HCT116 (cell line): ENCODE results near the gene AGBL1.

Experiments used
- CTCF ChIP-seq, 3 experiments: fragments of 200-600 bp in 1 of 3; sonication (generic) in 1 of 3; IDR thresholded peaks in 2 of 3; conservative IDR thresholded peaks in 1 of 3; 2 replicates each; pipeline ENCODE4 v1.5.1; 2012 to 2017; ENCODE audit warnings: low read depth in 2 of 3, low read length in 2 of 3, antibody characterized with exemption in 1 of 3, borderline replicate concordance in 1 of 3, control low read depth in 1 of 3, mild to moderate bottlenecking in 1 of 3, mixed read lengths in 1 of 3, mixed run types in 1 of 3, moderate library complexity in 1 of 3; ENCODE audit not compliant: insufficient read depth in 1 of 3
- EGR1 ChIP-seq: IDR thresholded peaks from 2 replicates; pipeline ENCODE4 v1.6.1; 2012; ENCODE audit warnings: low read depth
- EZH2 ChIP-seq: fragments of 200-600 bp; sonication (generic); IDR thresholded peaks from 2 replicates; pipeline ENCODE4 v1.6.1; 2017; ENCODE audit warnings: antibody characterized with exemption, mixed run types
- EZH2phosphoT487 ChIP-seq: fragments of 200-600 bp; IDR thresholded peaks from 2 replicates; pipeline ENCODE4 v1.6.1; 2018; ENCODE audit warnings: antibody characterized with exemption, borderline replicate concordance
- POLR2A ChIP-seq: IDR thresholded peaks from 2 replicates; pipeline ENCODE4 v1.7.0; 2011; ENCODE audit warnings: borderline replicate concordance; ENCODE audit not compliant: insufficient read depth, insufficient read length; ENCODE audit errors: extremely low read depth
- POLR2AphosphoS5 ChIP-seq: IDR thresholded peaks from 2 replicates; pipeline ENCODE4 v1.6.1; 2011; ENCODE audit warnings: mild to moderate bottlenecking, low read depth, low read length, moderate library complexity
- SP1 ChIP-seq: IDR thresholded peaks from 2 replicates; pipeline ENCODE4 v1.6.1; 2012; ENCODE audit warnings: low read depth
- TCF7L2 ChIP-seq: IDR thresholded peaks from 2 replicates; pipeline ENCODE4 v1.7.0; 2011; ENCODE audit warnings: borderline replicate concordance, inconsistent platforms; ENCODE audit not compliant: insufficient read depth, insufficient read length; ENCODE audit errors: extremely low read depth
- ZNF274 ChIP-seq: fragments of 200-500 bp; sonication (Bioruptor generic); IDR thresholded peaks from 2 replicates; pipeline ENCODE4 v1.6.1; 2014; ENCODE audit warnings: mild to moderate bottlenecking, low read depth, low read length, inconsistent platforms
- TF ChIP-seq, protein P1 (sequence below): IDR thresholded peaks from 2 replicates; pipeline ENCODE4 v1.6.1; 2012; ENCODE audit warnings: low read depth
- TF ChIP-seq, protein P2 (sequence below): IDR thresholded peaks from 2 replicates; pipeline ENCODE4 v1.6.1; 2012

DNA sequence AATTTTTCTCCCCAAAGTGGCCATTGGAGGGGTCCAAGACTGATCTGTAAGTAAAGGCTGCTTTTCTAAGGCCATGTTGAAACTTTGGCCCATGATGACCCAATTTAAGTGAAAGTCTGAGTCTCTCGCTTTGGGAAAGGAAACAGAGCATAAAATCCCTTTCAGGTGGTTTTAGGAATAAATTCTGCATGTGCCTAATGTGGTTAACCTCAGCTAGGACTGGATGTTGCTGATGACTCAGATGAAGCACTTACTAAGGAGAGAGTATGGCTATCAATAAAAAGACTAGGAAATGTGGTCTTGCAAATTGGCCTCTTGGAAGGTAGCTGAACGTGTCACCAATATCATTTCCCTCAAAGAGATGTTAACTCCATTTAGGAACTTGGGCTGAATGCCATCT lies 458.5 kb downstream of the AGBL1 start:
- TF ChIP-seq CTCF (IDR thresholded peaks at IDR 0.05 in 2 of 3, conservative IDR thresholded peaks at IDR 0.05 in 1 of 3; ENCODE audit: borderline replicate concordance in 1 of 3, insufficient read depth in 1 of 3, low read depth in 2 of 3, low read length in 2 of 3) (no peak), POLR2A (no peak), EGR1 (no peak), ZNF274 (no peak), SP1 (no peak), POLR2AphosphoS5 (no peak), EZH2phosphoT487 (no peak), EZH2 (no peak), TCF7L2 (no peak)
- TF ChIP-seq, protein P1, sequence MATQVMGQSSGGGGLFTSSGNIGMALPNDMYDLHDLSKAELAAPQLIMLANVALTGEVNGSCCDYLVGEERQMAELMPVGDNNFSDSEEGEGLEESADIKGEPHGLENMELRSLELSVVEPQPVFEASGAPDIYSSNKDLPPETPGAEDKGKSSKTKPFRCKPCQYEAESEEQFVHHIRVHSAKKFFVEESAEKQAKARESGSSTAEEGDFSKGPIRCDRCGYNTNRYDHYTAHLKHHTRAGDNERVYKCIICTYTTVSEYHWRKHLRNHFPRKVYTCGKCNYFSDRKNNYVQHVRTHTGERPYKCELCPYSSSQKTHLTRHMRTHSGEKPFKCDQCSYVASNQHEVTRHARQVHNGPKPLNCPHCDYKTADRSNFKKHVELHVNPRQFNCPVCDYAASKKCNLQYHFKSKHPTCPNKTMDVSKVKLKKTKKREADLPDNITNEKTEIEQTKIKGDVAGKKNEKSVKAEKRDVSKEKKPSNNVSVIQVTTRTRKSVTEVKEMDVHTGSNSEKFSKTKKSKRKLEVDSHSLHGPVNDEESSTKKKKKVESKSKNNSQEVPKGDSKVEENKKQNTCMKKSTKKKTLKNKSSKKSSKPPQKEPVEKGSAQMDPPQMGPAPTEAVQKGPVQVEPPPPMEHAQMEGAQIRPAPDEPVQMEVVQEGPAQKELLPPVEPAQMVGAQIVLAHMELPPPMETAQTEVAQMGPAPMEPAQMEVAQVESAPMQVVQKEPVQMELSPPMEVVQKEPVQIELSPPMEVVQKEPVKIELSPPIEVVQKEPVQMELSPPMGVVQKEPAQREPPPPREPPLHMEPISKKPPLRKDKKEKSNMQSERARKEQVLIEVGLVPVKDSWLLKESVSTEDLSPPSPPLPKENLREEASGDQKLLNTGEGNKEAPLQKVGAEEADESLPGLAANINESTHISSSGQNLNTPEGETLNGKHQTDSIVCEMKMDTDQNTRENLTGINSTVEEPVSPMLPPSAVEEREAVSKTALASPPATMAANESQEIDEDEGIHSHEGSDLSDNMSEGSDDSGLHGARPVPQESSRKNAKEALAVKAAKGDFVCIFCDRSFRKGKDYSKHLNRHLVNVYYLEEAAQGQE, result no peak
- TF ChIP-seq, protein P2, sequence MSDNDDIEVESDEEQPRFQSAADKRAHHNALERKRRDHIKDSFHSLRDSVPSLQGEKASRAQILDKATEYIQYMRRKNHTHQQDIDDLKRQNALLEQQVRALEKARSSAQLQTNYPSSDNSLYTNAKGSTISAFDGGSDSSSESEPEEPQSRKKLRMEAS, result no peak
